Motor neuron (in vitro differentiated cells): ENCODE data around the gene TSPAN11. TPM values are rescaled to one million over a fixed set of nuclear protein-coding genes. Genes with fewer than 3 reads are reported as not detected.
A peak's percentile ranks its signal among the peaks of the same experiment; 100 is the strongest.
"Not testable (repeated sequence)": the region's sequence is repeated elsewhere in the genome, so short reads cannot be mapped to it uniquely, and the experiment has no call there.

Experiments used
- ATAC-seq, 8 experiments: fragments of 200-7000 bp; cut with Tn5 transposase; replicated peaks in 6 of 8; 2 replicates each; pipeline ENCODE4 v1.8.0; 2021; ENCODE audit warnings: mild to moderate bottlenecking in 8 of 8, moderate library complexity in 8 of 8
- H3K27ac ChIP-seq, 2 donors: fragments of 250-450 bp; sonication (Bioruptor Pico); 2 replicates each; pipeline ENCODE4 v1.9.0; 2021; ENCODE audit warnings: antibody characterized with exemption in 2 of 2, mild to moderate bottlenecking in 2 of 2, moderate library complexity in 1 of 2
- H3K4me1 ChIP-seq, 2 donors: fragments of 250-450 bp; sonication (Bioruptor Pico); replicated peaks in 1 of 2; 2 replicates each; pipeline ENCODE4 v1.6.1; 2021; ENCODE audit warnings: antibody characterized with exemption in 2 of 2, mild to moderate bottlenecking in 2 of 2, moderate library complexity in 1 of 2
- H3K4me3 ChIP-seq, 5 donors: fragments of 250-450 bp; sonication (Bioruptor Pico); 2 replicates each; pipeline ENCODE4 v1.9.0; 2021; ENCODE audit warnings: antibody characterized with exemption in 5 of 5, mild to moderate bottlenecking in 5 of 5, moderate library complexity in 4 of 5
- WGBS, 10 experiments: fragments of 450-650 bp; shearing (Covaris generic); methylation state at CpG; one replicate each; pipeline ENCODE4 v1.0.0; 2022; 5-methylcytosine and 5-hydroxymethylcytosine counted together
- in situ Hi-C, 9 experiments: fragments of 400-800 bp; cut with MboI; loops; one replicate each; pipeline ENCODE4 v1.15.0; 2021; ENCODE audit warnings: low sequenced_read_pairs in 9 of 9, low pct_unique_long_range_greater_than_20kb in 2 of 9; ENCODE audit not compliant: unreplicated experiment in 9 of 9
- total RNA-seq, 8 experiments: library from RNA; unstranded; fragments of 300-600 nt; gene quantifications; 2 replicates each; pipeline versions ENCODE4 v1.2.3 to v1.2.4, GENCODE V29; 2022

Gene TSPAN11
- total RNA-seq, 8 experiments from 2014 or later, result 4.6 to 42.0 (median 24.2) TPM

GRCh38 chr12:31011746-31012566, 85.4 kb downstream of the TSPAN11 start:
- Histone ChIP-seq H3K4me3 (no peak overlapping the region), H3K27ac (no peak overlapping the region), H3K4me1 (peaks cover 0 to 13% of the 10 kb centered on the region in 2 donors)
- in situ Hi-C loops, result no loop called here
- 63 to 100% (median 100%) methylated on average over 1 to 6 of the region's 11 CpGs; no CpG with 5 or more reads in 3 of the 10 experiments for WGBS, 10 experiments
- ATAC-seq, result peak in 2 of 8 experiments; percentile 32 to 72

DNA sequence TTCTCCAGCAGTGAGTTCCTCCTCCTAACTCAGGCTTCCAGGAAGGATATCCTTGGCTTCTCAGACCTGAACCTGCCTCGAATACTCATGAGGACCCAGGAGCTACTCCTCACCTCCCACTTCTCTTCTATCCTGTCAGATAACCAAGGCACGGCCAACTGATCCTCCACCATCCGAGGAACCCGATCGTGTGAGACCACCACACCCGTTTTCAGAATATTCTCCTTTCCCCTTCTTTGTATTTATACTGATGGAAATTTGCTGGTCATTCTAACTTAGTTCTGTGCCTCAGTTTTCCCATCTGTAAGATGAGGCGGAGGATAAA, 86.0 kb downstream of the TSPAN11 start:
- H3K4me3 ChIP-seq, ATAC-seq, H3K27ac ChIP-seq, in situ Hi-C loops: not testable (repeated sequence)
- WGBS, 10 experiments, result 0 to 100% (median 67%) methylated on average over 1 to 7 of the region's 7 CpGs; no CpG with 5 or more reads in 3 of the 10 experiments
- peaks cover 0 to 13% of the 10 kb centered on the region in 2 donors for H3K4me1 ChIP-seq

GRCh38 chr12:31015215-31015614, 88.7 kb downstream of the TSPAN11 start:
- WGBS, 10 experiments, result 67 to 100% (median 98%) methylated on average over 1 to 5 of the region's 13 CpGs; no CpG with 5 or more reads in 4 of the 10 experiments
- no peak for ATAC-seq
- no peak overlapping the region for H3K27ac ChIP-seq
- in situ Hi-C loops, result no loop called here
- H3K4me3 ChIP-seq, result no peak overlapping the region
- H3K4me1 ChIP-seq, result no peaks in the 10 kb centered on the region

GRCh38 chr12:31016057-31016456, 89.5 kb downstream of the TSPAN11 start:
- in situ Hi-C loops, result no loop called here
- H3K4me1 ChIP-seq, result no peaks in the 10 kb centered on the region
- WGBS, 10 experiments, result 68 to 98% (median 84%) methylated on average over 2 to 8 of the region's 9 CpGs
- no peak overlapping the region for H3K27ac ChIP-seq
- H3K4me3 ChIP-seq, result no peak overlapping the region
- ATAC-seq, result no peak

DNA sequence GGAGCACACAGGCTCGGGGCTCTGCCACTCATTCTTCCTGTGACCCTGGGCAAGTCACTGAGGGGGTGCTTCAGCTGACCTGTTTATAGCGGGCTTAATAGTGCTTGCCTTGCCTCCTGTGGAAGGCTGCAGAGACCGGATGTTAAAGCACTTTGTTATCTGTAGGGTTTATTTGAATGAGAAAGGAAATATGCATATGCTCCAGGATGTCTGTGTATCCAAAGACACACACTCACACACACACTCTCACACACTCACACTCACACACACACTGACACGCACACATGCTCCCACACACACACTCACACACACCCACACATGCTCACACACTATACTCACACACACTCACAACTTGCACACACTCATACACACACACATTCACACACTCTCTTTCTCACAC, 91.0 kb downstream of the TSPAN11 start:
- WGBS, 10 experiments, result 65 to 100% (median 92%) methylated on average over 1 to 2 of the region's 4 CpGs; no CpG with 5 or more reads in 7 of the 10 experiments
- in situ Hi-C loops, result no loop called here
- H3K27ac ChIP-seq, result no peak overlapping the region
- ATAC-seq, result no peak
- H3K4me3 ChIP-seq, result no peak overlapping the region
- no peaks in the 10 kb centered on the region for H3K4me1 ChIP-seq

- Histone ChIP-seq H3K4me3 (no peak overlapping the region), H3K4me1 (no peaks in the 10 kb centered on the region), H3K27ac (no peak overlapping the region)
- 29 to 93% (median 66%) methylated on average over 2 to 3 of the region's 3 CpGs; no CpG with 5 or more reads in 6 of the 10 experiments for WGBS, 10 experiments
- ATAC-seq, result no peak
- in situ Hi-C loops, result no loop called here
These were observed 91.7 kb downstream of the TSPAN11 start for GRCh38 chr12:31018106-31018789.

DNA sequence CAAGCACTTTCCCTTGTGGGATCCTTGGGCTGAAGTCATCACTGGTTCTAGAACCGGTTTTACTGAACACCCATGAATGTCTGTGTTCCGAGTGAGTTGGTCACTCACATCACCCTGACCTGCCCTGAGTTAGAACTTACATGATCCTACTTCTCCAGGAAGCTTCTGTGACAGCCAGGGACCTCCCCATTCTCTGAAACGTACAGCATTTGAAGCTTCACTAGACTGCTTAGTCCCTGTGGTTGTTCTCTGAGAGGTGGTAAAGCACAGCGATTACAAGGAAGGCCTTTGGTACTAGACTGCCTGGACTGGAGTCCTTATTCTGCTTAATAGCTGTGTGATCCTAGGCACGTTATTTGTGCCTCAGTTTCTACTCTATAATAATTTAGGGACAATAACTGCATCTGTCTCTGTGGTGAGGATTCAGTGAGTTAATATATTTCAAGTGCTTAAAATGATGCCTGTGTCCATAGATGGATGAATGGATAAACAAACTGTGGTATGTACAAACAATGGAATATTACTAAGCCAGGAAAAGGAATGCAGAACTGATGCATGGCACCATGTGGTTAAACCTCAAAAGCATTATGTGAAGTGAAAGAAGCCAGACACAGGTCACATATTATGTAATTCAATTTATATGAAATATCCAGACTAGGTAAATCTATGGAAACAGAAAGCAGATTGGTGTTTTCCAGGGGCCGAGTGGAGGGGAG, 92.4 kb downstream of the TSPAN11 start:
- H3K4me3 ChIP-seq, result no peak overlapping the region
- no peak overlapping the region for H3K27ac ChIP-seq
- in situ Hi-C loops, result no loop called here
- H3K4me1 ChIP-seq, result no peaks in the 10 kb centered on the region
- WGBS, 10 experiments, result 52 to 100% (median 90%) methylated on average over 2 to 4 of the region's 6 CpGs; no CpG with 5 or more reads in 1 of the 10 experiments
- ATAC-seq, result no peak

GRCh38 chr12:31019561-31019960, 93.0 kb downstream of the TSPAN11 start:
- no peak overlapping the region for H3K27ac ChIP-seq
- H3K4me3 ChIP-seq, result no peak overlapping the region
- no peaks in the 10 kb centered on the region for H3K4me1 ChIP-seq
- in situ Hi-C loops, result no loop called here
- 47 to 95% (median 78%) methylated on average over 1 to 5 of the region's 6 CpGs; no CpG with 5 or more reads in 4 of the 10 experiments for WGBS, 10 experiments
- no peak for ATAC-seq

GRCh38 chr12:31019976-31020375, 93.4 kb downstream of the TSPAN11 start:
- no peak overlapping the region for H3K27ac ChIP-seq
- no peak overlapping the region for H3K4me3 ChIP-seq
- no peaks in the 10 kb centered on the region for H3K4me1 ChIP-seq
- ATAC-seq, result no peak
- in situ Hi-C loops, result no loop called here
- WGBS, 10 experiments, result 65 to 93% (median 84%) methylated on average over 3 to 10 of the region's 14 CpGs; no CpG with 5 or more reads in 6 of the 10 experiments

- Histone ChIP-seq H3K27ac (no peak overlapping the region), H3K4me1 (no peaks in the 10 kb centered on the region), H3K4me3 (no peak overlapping the region)
- in situ Hi-C loops, result no loop called here
- WGBS, 10 experiments, result 57 to 100% (median 77%) methylated on average over 2 to 10 of the region's 11 CpGs
- no peak for ATAC-seq
These were observed 94.0 kb downstream of the TSPAN11 start for GRCh38 chr12:31020385-31021166.

DNA sequence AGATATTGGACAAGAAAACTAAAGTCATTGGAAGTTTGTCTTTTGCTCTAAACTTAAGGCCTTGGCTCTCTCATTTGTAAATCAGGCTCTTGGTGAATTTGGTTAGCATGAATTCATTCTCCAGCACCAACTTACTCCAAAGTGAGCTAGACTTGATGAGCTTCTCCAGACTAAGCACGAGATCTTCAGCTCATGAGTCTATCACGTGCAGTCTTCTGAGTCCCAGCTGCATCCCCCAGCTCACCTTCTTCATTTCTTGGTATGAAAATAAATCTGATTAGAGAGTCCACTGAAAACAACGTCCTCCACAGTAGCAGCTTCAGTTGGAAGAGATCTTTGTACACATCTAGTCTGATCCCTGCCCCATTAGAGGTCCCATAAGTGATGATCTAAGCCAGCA, 94.6 kb downstream of the TSPAN11 start:
- Histone ChIP-seq H3K27ac (no peak overlapping the region), H3K4me1 (no peaks in the 10 kb centered on the region), H3K4me3 (no peak overlapping the region)
- in situ Hi-C loops, result no loop called here
- 0 to 85% (median 54%) methylated on average over 1 to 3 of the region's 3 CpGs; no CpG with 5 or more reads in 2 of the 10 experiments for WGBS, 10 experiments
- no peak for ATAC-seq

GRCh38 chr12:31021809-31022494, 95.4 kb downstream of the TSPAN11 start:
- in situ Hi-C loops, result no loop called here
- Histone ChIP-seq H3K4me3 (no peak overlapping the region), H3K27ac (no peak overlapping the region), H3K4me1 (no peaks in the 10 kb centered on the region)
- 0 to 94% (median 65%) methylated on average over 1 to 4 of the region's 4 CpGs for WGBS, 10 experiments
- ATAC-seq, result peak in 2 of 8 experiments; percentile 42 to 54
